ENCODE results near the gene LPAR3.

DNA sequence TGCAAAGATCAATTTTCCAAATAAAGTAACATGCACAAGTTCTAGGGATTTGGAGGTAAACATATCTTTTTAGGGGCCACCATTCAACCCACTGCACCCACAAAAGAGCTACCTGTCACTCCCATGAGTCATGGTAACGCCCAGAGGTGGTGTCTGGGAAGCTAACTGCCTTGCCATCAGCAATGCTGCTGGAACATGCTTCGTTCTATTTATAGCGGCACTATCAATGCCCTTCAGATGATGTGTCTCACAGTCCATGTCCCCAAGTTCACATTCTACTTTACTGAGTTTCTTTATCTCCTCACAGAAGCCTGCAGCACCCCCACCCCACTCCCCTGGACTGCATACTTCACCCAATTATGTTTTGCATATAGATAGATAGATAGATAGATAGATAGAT lies 95.4 kb downstream of the LPAR3 start:
- TF ChIP-seq, protein P1, sequence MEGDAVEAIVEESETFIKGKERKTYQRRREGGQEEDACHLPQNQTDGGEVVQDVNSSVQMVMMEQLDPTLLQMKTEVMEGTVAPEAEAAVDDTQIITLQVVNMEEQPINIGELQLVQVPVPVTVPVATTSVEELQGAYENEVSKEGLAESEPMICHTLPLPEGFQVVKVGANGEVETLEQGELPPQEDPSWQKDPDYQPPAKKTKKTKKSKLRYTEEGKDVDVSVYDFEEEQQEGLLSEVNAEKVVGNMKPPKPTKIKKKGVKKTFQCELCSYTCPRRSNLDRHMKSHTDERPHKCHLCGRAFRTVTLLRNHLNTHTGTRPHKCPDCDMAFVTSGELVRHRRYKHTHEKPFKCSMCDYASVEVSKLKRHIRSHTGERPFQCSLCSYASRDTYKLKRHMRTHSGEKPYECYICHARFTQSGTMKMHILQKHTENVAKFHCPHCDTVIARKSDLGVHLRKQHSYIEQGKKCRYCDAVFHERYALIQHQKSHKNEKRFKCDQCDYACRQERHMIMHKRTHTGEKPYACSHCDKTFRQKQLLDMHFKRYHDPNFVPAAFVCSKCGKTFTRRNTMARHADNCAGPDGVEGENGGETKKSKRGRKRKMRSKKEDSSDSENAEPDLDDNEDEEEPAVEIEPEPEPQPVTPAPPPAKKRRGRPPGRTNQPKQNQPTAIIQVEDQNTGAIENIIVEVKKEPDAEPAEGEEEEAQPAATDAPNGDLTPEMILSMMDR (IDR thresholded peaks at IDR 0.05) = no peak
- no peak for TF ChIP-seq POLR2A (IDR thresholded peaks at IDR 0.05)
